Neural cell (in vitro differentiated cells): ENCODE results near the gene LY9.

Experiments
- EP300 ChIP-seq: fragments of 450-650 bp; conservative IDR thresholded peaks from 2 replicates; pipeline ENCODE4 v1.6.1; 2014; ENCODE audit warnings: antibody characterized with exemption, mild to moderate bottlenecking, moderate library complexity; ENCODE audit not compliant: poor library complexity, severe bottlenecking
- EZH2 ChIP-seq: fragments of 200-600, 300-800 bp; shearing (Covaris generic), sonication (generic); IDR thresholded peaks from 2 replicates; pipeline ENCODE4 v1.6.1; 2014; ENCODE audit warnings: antibody characterized with exemption, low read length, borderline replicate concordance, mild to moderate bottlenecking; ENCODE audit not compliant: insufficient read depth, poor library complexity, severe bottlenecking
- SMC3 ChIP-seq: fragments of 450-650 bp; conservative IDR thresholded peaks from 2 replicates; pipeline ENCODE4 v1.6.1; 2014; ENCODE audit warnings: antibody characterized with exemption, mild to moderate bottlenecking, moderate library complexity; ENCODE audit not compliant: poor library complexity
- TAF1 ChIP-seq: IDR thresholded peaks from 2 replicates; pipeline ENCODE4 v1.6.1; 2012; ENCODE audit warnings: low read depth
- TF ChIP-seq, protein P1 (sequence below): fragments of 450-650 bp; IDR thresholded peaks from 2 replicates; pipeline ENCODE4 v1.5.1; 2014; ENCODE audit warnings: antibody characterized with exemption, mild to moderate bottlenecking, moderate library complexity; ENCODE audit not compliant: poor library complexity, severe bottlenecking

- TF ChIP-seq, protein P1, sequence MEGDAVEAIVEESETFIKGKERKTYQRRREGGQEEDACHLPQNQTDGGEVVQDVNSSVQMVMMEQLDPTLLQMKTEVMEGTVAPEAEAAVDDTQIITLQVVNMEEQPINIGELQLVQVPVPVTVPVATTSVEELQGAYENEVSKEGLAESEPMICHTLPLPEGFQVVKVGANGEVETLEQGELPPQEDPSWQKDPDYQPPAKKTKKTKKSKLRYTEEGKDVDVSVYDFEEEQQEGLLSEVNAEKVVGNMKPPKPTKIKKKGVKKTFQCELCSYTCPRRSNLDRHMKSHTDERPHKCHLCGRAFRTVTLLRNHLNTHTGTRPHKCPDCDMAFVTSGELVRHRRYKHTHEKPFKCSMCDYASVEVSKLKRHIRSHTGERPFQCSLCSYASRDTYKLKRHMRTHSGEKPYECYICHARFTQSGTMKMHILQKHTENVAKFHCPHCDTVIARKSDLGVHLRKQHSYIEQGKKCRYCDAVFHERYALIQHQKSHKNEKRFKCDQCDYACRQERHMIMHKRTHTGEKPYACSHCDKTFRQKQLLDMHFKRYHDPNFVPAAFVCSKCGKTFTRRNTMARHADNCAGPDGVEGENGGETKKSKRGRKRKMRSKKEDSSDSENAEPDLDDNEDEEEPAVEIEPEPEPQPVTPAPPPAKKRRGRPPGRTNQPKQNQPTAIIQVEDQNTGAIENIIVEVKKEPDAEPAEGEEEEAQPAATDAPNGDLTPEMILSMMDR, result no peak
- TF ChIP-seq EZH2, result no peak
- no peak for TF ChIP-seq EP300
- no peak for TF ChIP-seq TAF1
- no peak for TF ChIP-seq SMC3
Observed at GRCh38 chr1:160752406-160752805, 43.6 kb upstream of the LY9 start.
